ENCODE measurements around the gene BHLHE23. TPM values are rescaled to one million over a fixed set of nuclear protein-coding genes. Genes with fewer than 3 reads are reported as not detected.

The BHLHE23 gene
- total RNA-seq, 1 donor, result not detected

DNA sequence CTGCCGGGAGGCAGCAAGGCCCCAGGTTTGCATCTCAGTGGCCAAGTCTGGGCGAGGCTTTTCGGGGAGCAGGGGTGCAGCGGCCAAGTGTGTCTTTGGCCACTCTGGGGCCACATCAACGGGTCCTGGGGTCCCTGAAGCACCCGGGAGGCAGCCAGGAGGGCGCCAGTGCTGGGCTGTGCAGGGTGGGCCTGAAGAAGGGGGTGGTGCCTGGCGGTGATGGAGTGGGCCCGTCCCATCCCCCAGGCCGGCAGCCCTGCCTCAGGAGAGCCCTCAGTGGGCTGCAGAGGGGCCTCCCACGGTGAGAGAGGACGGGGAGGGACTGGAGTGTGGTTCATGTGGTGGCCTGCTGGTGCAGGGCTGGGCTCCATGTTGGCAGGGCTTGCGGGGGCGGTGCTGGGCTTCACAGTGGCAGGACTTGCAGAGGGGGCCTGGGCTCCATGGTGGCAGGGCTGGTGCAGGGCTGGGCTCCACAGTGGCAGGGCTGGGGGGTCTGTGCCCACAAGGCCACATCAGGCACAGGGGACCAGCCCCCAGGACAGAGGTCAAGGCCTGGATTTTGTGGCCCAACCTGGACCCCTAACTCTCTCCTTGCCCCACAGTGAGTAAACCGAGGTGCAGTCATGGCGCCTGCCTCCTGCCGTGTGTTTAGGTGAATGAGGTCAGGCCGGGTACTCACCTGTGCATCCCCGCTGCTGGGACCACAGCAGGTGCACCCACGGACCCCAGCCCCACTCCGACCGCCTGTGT, 10.5 kb upstream of the BHLHE23 start:
- TF ChIP-seq, protein P1, sequence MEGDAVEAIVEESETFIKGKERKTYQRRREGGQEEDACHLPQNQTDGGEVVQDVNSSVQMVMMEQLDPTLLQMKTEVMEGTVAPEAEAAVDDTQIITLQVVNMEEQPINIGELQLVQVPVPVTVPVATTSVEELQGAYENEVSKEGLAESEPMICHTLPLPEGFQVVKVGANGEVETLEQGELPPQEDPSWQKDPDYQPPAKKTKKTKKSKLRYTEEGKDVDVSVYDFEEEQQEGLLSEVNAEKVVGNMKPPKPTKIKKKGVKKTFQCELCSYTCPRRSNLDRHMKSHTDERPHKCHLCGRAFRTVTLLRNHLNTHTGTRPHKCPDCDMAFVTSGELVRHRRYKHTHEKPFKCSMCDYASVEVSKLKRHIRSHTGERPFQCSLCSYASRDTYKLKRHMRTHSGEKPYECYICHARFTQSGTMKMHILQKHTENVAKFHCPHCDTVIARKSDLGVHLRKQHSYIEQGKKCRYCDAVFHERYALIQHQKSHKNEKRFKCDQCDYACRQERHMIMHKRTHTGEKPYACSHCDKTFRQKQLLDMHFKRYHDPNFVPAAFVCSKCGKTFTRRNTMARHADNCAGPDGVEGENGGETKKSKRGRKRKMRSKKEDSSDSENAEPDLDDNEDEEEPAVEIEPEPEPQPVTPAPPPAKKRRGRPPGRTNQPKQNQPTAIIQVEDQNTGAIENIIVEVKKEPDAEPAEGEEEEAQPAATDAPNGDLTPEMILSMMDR (IDR thresholded peaks at IDR 0.05; ENCODE audit: insufficient read depth, low read depth, low read length), result no peak
- no peak overlapping the region for H3K4me3 ChIP-seq (ENCODE audit: low read depth, low read length)
- no peak for DNase-seq (ENCODE audit: low read depth)

DNA sequence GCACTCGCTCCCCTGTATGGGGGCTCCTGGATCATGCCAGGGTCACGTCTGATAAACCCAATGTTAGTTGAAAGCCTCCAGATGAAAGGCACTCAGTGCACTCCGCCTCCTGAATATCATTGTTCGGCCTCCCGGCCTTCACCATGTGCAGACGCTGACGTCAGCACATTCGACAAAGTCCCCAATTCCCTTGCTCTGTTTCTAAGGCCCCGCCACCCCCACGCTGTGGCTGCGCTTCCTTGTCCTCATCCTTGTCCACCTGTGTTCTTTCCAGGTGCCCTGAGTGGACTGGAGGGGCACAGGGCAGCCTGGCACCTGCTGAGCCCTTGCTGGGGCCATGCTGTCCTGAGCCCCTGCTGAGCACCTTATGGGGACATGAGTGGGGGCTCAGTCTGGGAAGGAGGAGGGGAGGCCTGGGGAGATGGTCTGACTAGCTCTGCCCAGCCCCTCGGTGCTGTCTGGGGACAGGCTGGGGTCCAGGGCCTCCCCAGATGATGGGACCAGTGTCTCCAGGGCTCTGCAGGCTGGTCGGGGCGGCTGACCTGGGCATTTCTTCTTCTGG, 9.8 kb upstream of the BHLHE23 start:
- H3K4me3 ChIP-seq (ENCODE audit: low read depth, low read length), result no peak overlapping the region
- TF ChIP-seq, protein P1 (IDR thresholded peaks at IDR 0.05; ENCODE audit: insufficient read depth, low read depth, low read length), result no peak
- DNase-seq (ENCODE audit: low read depth), result no peak

GRCh38 chr20:63015662-63016361, 9.0 kb upstream of the BHLHE23 start:
- TF ChIP-seq, protein P1 (IDR thresholded peaks at IDR 0.05; ENCODE audit: insufficient read depth, low read depth, low read length), result no peak
- no peak overlapping the region for H3K4me3 ChIP-seq (ENCODE audit: low read depth, low read length)
- no peak for DNase-seq (ENCODE audit: low read depth)

GRCh38 chr20:63015147-63015661, 8.4 kb upstream of the BHLHE23 start:
- DNase-seq (ENCODE audit: low read depth), result no peak
- no peak overlapping the region for H3K4me3 ChIP-seq (ENCODE audit: low read depth, low read length)
- TF ChIP-seq, protein P1 (IDR thresholded peaks at IDR 0.05; ENCODE audit: insufficient read depth, low read depth, low read length), result no peak

DNA sequence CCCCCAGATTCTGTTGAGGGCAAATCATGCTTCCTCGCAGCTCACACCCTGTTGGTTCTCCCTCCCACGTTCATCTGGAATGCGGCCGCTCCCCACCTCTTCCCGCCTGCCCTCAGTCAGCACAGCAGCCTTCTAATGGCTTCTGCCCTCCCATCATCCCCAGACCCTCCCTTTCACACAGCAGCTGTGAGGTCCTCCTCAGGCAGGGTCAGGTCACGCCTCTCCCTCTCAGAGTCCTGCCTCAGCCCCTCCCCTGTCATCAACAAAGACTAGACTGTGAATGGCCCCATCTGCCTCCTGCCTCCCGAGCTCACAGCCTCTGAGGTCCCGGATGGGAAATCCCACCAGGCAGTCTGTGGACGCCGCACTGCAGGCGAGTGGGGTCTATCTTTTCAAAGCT, 7.9 kb upstream of the BHLHE23 start:
- H3K4me3 ChIP-seq (ENCODE audit: low read depth, low read length), result no peak overlapping the region
- peak; percentile 6 for DNase-seq (ENCODE audit: low read depth)
- TF ChIP-seq, protein P1 (IDR thresholded peaks at IDR 0.05; ENCODE audit: insufficient read depth, low read depth, low read length), result no peak

DNA sequence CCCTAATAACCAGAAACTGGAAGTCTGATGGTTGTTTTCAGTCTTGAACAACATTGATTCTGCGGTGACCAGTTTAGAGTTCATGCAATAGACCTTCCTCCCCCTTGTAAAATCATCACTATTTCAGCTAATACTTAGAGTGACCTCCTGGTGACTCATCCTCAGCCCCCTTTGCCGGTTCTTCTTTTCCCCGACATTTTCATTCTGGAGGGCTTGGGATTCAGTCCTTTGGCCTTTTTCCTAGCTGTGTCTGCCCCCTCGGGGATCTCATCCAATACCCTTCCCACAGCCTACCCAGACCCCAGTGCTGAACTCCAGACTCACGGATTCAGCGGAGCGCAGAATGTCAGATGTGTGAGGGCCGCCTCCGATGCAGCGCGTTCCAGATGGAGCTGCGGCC, 7.5 kb upstream of the BHLHE23 start:
- TF ChIP-seq, protein P1 (IDR thresholded peaks at IDR 0.05; ENCODE audit: insufficient read depth, low read depth, low read length), result no peak
- DNase-seq (ENCODE audit: low read depth), result no peak
- no peak overlapping the region for H3K4me3 ChIP-seq (ENCODE audit: low read depth, low read length)

Data from fibroblast of villous mesenchyme (primary cell).